Gastrocnemius medialis (tissue), 4 donors: Measurements from ENCODE around the gene NECAB3.

ENCODE experiments used
- CTCF ChIP-seq, 5 experiments: fragments of 450-650 bp in 3 of 5; fragments of 200-600 bp in 2 of 5; sonication (generic) in 2 of 5; IDR thresholded peaks in 4 of 5; conservative IDR thresholded peaks in 1 of 5; 1 replicate in 4 of 5; 2 replicates in 1 of 5; pipeline ENCODE4 v1.5.1; 2016 to 2019; ENCODE audit warnings: antibody characterized with exemption in 5 of 5, mild to moderate bottlenecking in 3 of 5, moderate library complexity in 3 of 5
- POLR2A ChIP-seq, 2 donors: fragments of 450-650 bp; IDR thresholded peaks; one replicate each; pipeline ENCODE4 v1.6.1; 2017; ENCODE audit warnings: antibody characterized with exemption in 2 of 2, mild to moderate bottlenecking in 2 of 2, moderate library complexity in 2 of 2

DNA sequence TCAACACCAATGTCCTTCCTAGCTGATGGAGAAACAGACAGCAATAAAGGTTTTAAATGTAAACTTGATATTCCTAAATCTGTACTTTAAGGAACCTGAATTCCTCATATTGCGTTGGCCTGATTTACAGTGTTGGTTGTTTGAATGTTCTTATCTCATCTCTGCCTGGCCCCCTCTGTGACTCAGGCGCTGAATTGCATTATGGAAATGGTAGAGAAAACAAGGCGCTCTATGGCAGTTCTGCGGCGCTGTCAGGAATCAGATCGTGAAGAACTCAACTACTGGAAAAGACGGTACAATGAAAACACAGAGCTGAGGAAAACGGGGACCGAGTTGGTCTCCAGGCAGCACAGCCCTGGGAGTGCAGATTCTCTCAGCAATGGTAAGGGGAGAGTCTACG lies 44.7 kb downstream of the NECAB3 start:
- no peak for TF ChIP-seq CTCF (IDR thresholded peaks at IDR 0.05 in 4 of 5, conservative IDR thresholded peaks at IDR 0.05 in 1 of 5)
- no peak for TF ChIP-seq POLR2A (IDR thresholded peaks at IDR 0.05)
